HepG2 (cell line): Measurements from ENCODE around the gene CLDN7. TPM values are rescaled to one million over a fixed set of nuclear protein-coding genes. Genes with fewer than 3 reads are reported as not detected.

Source experiments
- BORCS8-MEF2B ChIP-seq: sonication (generic); formaldehyde crosslinking; IDR thresholded peaks from 2 replicates; pipeline ENCODE4 v1.8.0; 2022; ENCODE audit warnings: mild to moderate bottlenecking, missing genetic modification reagents
- EZH2 ChIP-seq: conservative IDR thresholded peaks from 2 replicates; pipeline ENCODE4 v1.6.1; 2012; ENCODE audit warnings: mild to moderate bottlenecking, low read depth, low read length, moderate library complexity
- GMEB2 ChIP-seq: IDR thresholded peaks from 2 replicates; pipeline ENCODE4 v1.6.1; 2016; ENCODE audit warnings: missing biosample characterization, missing genetic modification reagents, low read depth
- HDAC2 ChIP-seq: sonication (generic); formaldehyde crosslinking; IDR thresholded peaks from 2 replicates; pipeline ENCODE4 v1.4.0; 2020; ENCODE audit warnings: missing genetic modification reagents
- HNRNPLL ChIP-seq: fragments of 200-400 bp; formaldehyde crosslinking; IDR thresholded peaks from 2 replicates; pipeline ENCODE4 v1.6.1; 2017; ENCODE audit warnings: mild to moderate bottlenecking, low read depth, low read length; ENCODE audit not compliant: poor library complexity, severe bottlenecking
- KDM2A ChIP-seq: sonication (generic); formaldehyde crosslinking; IDR thresholded peaks from 2 replicates; pipeline ENCODE4 v1.4.0; 2020; ENCODE audit warnings: low read depth, missing genetic modification reagents, borderline replicate concordance
- KDM3A ChIP-seq: IDR thresholded peaks from 2 replicates; pipeline ENCODE4 v1.6.1; 2018; ENCODE audit warnings: low read depth, missing compliant biosample characterization
- LRRFIP1 ChIP-seq: sonication (generic); formaldehyde crosslinking; conservative IDR thresholded peaks from 2 replicates; pipeline ENCODE4 v1.4.0; 2020; ENCODE audit warnings: missing genetic modification reagents
- MEIS1 ChIP-seq: sonication (generic); formaldehyde crosslinking; IDR thresholded peaks from 2 replicates; pipeline ENCODE4 v1.9.0; 2021; ENCODE audit warnings: mild to moderate bottlenecking, missing genetic modification reagents, moderate library complexity, borderline replicate concordance
- MTA3 ChIP-seq: sonication (generic); formaldehyde crosslinking; IDR thresholded peaks from 2 replicates; pipeline ENCODE4 v1.4.0; 2020; ENCODE audit warnings: missing genetic modification reagents
- NFE2L2 ChIP-seq: fragments of 150-350 bp; IDR thresholded peaks from 2 replicates; pipeline ENCODE4 v1.6.1; 2014; ENCODE audit warnings: low read length
- PCBP1 ChIP-seq: fragments of 200-400 bp; formaldehyde crosslinking; IDR thresholded peaks from 2 replicates; pipeline ENCODE4 v1.6.1; 2017; ENCODE audit warnings: mild to moderate bottlenecking, low read depth, low read length, borderline replicate concordance
- RAD51 ChIP-seq: fragments of 450-650 bp; IDR thresholded peaks from 2 replicates; pipeline ENCODE4 v1.6.1; 2016; ENCODE audit warnings: borderline replicate concordance
- SOX13 ChIP-seq, 3 experiments: fragments of 450-650 bp in 1 of 3; sonication (generic) in 1 of 3; formaldehyde crosslinking in 1 of 3; IDR thresholded peaks in 2 of 3; conservative IDR thresholded peaks in 1 of 3; 2 replicates each; pipeline versions ENCODE4 v1.5.0 to v1.6.1; 2016 to 2020; ENCODE audit warnings: antibody characterized with exemption in 1 of 3, mild to moderate bottlenecking in 1 of 3, missing compliant biosample characterization in 1 of 3, missing genetic modification reagents in 1 of 3, moderate library complexity in 1 of 3
- TRIM24 ChIP-seq: sonication (generic); formaldehyde crosslinking; IDR thresholded peaks from 2 replicates; pipeline ENCODE4 v1.8.0; 2022; ENCODE audit warnings: mild to moderate bottlenecking, missing genetic modification reagents
- YEATS2 ChIP-seq: sonication (generic); formaldehyde crosslinking; IDR thresholded peaks from 2 replicates; pipeline ENCODE4 v1.4.0; 2020; ENCODE audit warnings: missing genetic modification reagents, borderline replicate concordance
- ZFP36L1 ChIP-seq: sonication (generic); formaldehyde crosslinking; IDR thresholded peaks from 2 replicates; pipeline ENCODE4 v1.8.0; 2022; ENCODE audit warnings: mild to moderate bottlenecking, missing genetic modification reagents, moderate library complexity
- ZNF256 ChIP-seq: sonication (generic); formaldehyde crosslinking; conservative IDR thresholded peaks from 2 replicates; pipeline ENCODE4 v1.4.0; 2020; ENCODE audit warnings: missing genetic modification reagents
- ZNF878 ChIP-seq: sonication (generic); formaldehyde crosslinking; IDR thresholded peaks from 2 replicates; pipeline ENCODE4 v1.8.1; 2023; ENCODE audit warnings: mild to moderate bottlenecking, missing genetic modification reagents, moderate library complexity
- polyA plus RNA-seq, 8 experiments: library from polyadenylated mRNA; depleted of rRNA in 3 of 8; stranded (reverse) in 7 of 8; unstranded in 1 of 8; fragments of >200 nt; fragmentation: Illumina TruSeq in 4 of 8; extraction: Trizol in 4 of 8; gene quantifications; 2 replicates each; pipeline versions ENCODE4 v1.2.1 to v1.2.3, GENCODE V29; 2011 to 2016; ENCODE audit warnings: low read depth in 4 of 8, missing spikeins in 1 of 8, mixed read lengths in 1 of 8; ENCODE audit not compliant: insufficient read depth in 1 of 8
- total RNA-seq, 5 experiments: library from RNA; depleted of rRNA; stranded (reverse); fragments of >200 nt; fragmentation: Illumina TruSeq; extraction: Trizol; gene quantifications; 2 replicates each; pipeline ENCODE4 v1.2.3, GENCODE V29; 2016; ENCODE audit warnings: low read depth in 1 of 5
- TF ChIP-seq, protein P1 (sequence below): IDR thresholded peaks from 2 replicates; pipeline ENCODE4 v1.6.1; 2016; ENCODE audit warnings: low read depth, borderline replicate concordance
- TF ChIP-seq, protein P2 (sequence below): IDR thresholded peaks from 2 replicates; pipeline ENCODE4 v1.6.1; 2016; ENCODE audit warnings: missing compliant biosample characterization, missing genetic modification reagents, borderline replicate concordance
- TF ChIP-seq, protein P3 (sequence below): sonication (generic); IDR thresholded peaks from 2 replicates; pipeline ENCODE4 v1.6.1; 2016; ENCODE audit warnings: low read depth, borderline replicate concordance

CLDN7 gene
- total and polyA plus RNA-seq, 2 of the 13 experiments (the other 11 are each of a cell fraction or from before 2014, with no cell fraction given), result not detected

DNA sequence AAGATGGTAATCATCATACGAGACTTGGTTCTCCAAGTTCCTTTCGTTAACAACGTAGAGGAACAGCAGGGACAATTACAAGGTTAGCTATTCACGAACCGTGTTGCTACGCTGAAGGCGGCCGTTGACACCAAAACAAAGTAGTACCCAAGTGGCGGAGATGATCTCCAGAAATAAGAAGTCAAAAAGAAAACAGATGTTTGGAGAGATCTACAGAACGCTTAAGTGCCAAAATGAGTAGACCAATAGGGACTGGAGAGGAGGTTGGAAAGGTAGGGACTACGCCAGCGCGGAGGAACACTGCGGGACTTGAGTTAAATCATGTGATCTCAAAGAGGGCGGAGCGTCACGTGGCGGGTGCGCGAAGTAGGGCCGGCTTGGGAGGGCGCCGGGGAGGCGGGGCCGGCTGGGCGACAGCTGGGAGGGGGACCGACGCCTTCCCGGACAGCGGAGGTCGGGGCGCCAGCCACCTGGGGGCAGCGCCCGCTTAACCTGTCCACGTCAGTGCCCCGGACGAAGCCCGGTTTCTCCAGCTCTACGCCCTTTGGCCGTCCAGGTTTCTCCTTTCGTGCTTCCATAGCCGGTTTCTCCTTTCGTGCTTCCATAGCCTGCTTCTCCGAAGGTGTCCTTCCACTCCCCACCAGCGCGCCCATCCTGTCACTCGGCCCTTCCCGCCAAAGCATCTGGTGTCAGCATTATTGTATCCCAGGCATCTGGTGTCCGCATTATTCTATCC lies 19.4 kb downstream of the CLDN7 start (continued):
- TF ChIP-seq, protein P1, sequence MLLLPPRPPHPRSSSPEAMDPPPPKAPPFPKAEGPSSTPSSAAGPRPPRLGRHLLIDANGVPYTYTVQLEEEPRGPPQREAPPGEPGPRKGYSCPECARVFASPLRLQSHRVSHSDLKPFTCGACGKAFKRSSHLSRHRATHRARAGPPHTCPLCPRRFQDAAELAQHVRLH (CRISPR knock-in tag), result 0 out of 2 replicates have a peak, but pooled peaks have one; percentile 63
- TF ChIP-seq LRRFIP1 (no peak), MEIS1 (CRISPR knock-in tag) (peak; percentile 64; the same call in 1 of the 2 replicates), TRIM24 (CRISPR knock-in tag) (no peak), ZNF256 (CRISPR knock-in tag) (no peak), HDAC2 (CRISPR knock-in tag) (peak; percentile 71), ZNF878 (0 out of 2 replicates have a peak, but pooled peaks have one; percentile 42), YEATS2 (CRISPR knock-in tag) (peak; percentile 92), NFE2L2 (no peak), KDM2A (CRISPR knock-in tag) (peak; percentile 100), ZFP36L1 (CRISPR knock-in tag) (no peak), GMEB2 (CRISPR knock-in tag) (peak; percentile 77), EZH2 (no peak), KDM3A (0 out of 2 replicates have a peak, but pooled peaks have one; percentile 54), PCBP1 (peak; percentile 92), BORCS8-MEF2B (CRISPR knock-in tag) (peak; percentile 18; the same call in 1 of the 2 replicates), HNRNPLL (peak; percentile 98), SOX13 (IDR thresholded peaks at IDR 0.05) (no peak; the same call in 1 of the 2 replicates), SOX13 (CRISPR knock-in tag; conservative IDR thresholded peaks at IDR 0.05 in 1 of 2, IDR thresholded peaks at IDR 0.05 in 1 of 2) (peak in 1 of 2 experiments; percentile 69; a peak in 2 of 4 replicates), RAD51 (peak; percentile 97), MTA3 (CRISPR knock-in tag) (no peak)
- TF ChIP-seq, protein P2, sequence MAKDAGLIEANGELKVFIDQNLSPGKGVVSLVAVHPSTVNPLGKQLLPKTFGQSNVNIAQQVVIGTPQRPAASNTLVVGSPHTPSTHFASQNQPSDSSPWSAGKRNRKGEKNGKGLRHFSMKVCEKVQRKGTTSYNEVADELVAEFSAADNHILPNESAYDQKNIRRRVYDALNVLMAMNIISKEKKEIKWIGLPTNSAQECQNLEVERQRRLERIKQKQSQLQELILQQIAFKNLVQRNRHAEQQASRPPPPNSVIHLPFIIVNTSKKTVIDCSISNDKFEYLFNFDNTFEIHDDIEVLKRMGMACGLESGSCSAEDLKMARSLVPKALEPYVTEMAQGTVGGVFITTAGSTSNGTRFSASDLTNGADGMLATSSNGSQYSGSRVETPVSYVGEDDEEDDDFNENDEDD (CRISPR knock-in tag), result peak; percentile 58; the same call in 1 of the 2 replicates
- TF ChIP-seq, protein P3, sequence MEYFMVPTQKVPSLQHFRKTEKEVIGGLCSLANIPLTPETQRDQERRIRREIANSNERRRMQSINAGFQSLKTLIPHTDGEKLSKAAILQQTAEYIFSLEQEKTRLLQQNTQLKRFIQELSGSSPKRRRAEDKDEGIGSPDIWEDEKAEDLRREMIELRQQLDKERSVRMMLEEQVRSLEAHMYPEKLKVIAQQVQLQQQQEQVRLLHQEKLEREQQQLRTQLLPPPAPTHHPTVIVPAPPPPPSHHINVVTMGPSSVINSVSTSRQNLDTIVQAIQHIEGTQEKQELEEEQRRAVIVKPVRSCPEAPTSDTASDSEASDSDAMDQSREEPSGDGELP, result peak; percentile 92; the same call in 1 of the 2 replicates
